Stimulated activated CD4-positive, alpha-beta T cell treated with anti-CD3 and anti-CD28 coated beads, Interleukin-1b, Interleukin-23, amount 100 ng/mL, for 24 hours (primary cell): ENCODE measurements around the gene PGA3.
"Not testable (repeated sequence)": the region's sequence is repeated elsewhere in the genome, so short reads cannot be mapped to it uniquely, and the experiment has no call there.

Experiments used
- DNase-seq, 4 experiments: peaks; one replicate each; pipeline ENCODE4 v3.0.0-alpha.2; 2020; ENCODE audit warnings: low read depth in 4 of 4, low spot score in 1 of 4

PGA3 gene

DNA sequence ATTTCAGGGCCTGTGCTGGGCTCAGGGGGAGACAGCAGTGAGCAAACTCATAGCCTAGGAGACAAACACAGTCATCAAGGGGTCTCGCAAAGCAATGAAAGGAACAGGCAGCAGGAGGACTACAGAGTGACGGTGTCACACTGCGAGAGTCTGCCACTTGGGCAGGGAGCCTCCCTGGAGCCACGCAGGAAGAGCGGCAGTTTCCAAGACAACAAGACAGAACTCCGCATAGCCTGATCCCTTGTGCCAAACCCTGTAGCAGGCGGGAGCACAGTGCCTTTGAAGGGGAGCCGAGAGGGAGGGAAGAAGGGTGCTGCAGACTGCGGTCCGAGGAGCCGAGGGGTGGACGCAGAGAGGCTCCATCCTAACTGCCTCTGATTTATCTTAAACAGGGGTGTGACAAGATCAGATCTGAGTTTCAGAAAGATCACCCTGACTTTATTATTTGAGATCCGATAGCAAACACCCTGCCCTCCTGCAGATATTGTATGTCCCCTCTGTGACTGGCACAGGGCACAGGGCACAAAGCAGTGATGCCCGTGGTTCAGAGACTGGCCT is 1.3 kb downstream of the PGA3 start:
- not testable (repeated sequence) for DNase-seq

- DNase-seq = not testable (repeated sequence)
Observed at GRCh38 chr11:61207636-61208310, 4.5 kb downstream of the PGA3 start.

- DNase-seq = not testable (repeated sequence)
Observed at GRCh38 chr11:61210629-61211028, 7.3 kb downstream of the PGA3 start.

GRCh38 chr11:61211327-61211952 is 8.1 kb downstream of the PGA3 start:
- not testable (repeated sequence) for DNase-seq

DNA sequence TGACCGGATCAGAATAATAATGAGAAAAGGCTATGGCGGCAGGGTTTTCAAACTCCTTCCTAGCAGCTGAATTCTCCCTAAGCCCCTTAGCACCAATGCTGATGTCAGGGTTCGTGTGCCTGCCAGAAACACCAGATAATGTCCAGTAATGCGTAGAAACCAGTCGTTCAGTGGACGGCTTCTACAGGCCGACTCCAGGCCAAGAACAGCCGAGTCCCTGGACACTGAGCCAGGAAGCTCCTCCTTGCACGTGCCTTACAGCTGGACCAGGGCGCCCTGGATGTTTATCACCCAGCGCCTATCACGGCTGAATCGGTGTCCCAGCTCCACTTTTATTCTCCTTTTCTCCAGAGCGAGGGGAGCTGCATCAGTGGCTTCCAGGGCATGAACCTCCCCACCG is 8.9 kb downstream of the PGA3 start:
- not testable (repeated sequence) for DNase-seq

GRCh38 chr11:61213711-61214324 is 10.5 kb downstream of the PGA3 start:
- not testable (repeated sequence) for DNase-seq

DNA sequence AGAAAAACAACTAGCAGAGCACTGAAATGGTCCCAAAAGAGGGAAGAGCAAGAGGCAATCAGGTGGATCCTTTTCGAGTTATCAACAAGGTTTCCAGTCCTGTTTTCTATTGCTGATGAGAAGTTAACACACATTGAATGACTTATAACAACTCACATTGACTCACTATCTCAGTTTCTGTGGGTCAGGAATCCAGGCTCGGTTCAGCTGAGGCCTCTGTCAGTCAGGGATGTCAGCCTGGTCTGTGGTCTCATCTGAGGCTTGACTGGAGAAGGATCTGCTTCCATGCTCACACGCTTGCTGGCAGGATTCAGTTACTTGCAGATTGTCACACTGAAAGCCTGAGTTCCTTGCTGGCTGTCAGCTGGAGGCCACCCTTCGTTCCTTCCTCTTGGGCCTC is 15.0 kb downstream of the PGA3 start:
- DNase-seq = not testable (repeated sequence)

- DNase-seq = not testable (repeated sequence)
Observed at GRCh38 chr11:61219016-61219415, 15.7 kb downstream of the PGA3 start.

GRCh38 chr11:61222047-61222446 is 18.7 kb downstream of the PGA3 start, which contains the start of gene PGA4:
Gene PGA4, plus strand, starts transcription at chr11:61222347. Its CDS starts 54 bp downstream, at chr11:61222401.
- DNase-seq = not testable (repeated sequence)

DNA sequence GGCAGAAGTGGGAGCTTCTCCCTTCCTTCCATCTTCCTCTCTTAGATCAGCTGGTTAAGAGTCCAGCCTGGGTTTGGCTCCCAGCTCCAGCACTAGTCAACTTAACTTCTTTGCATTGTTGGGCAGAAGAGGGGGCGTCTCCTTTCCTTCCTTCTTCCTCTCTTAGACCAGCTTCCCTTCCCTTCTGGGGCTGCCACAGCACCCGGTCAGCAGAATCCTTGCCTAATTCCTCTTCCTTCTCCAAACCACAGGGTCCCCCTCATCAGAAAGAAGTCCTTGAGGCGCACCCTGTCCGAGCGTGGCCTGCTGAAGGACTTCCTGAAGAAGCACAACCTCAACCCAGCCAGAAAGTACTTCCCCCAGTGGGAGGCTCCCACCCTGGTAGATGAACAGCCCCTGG is 19.4 kb downstream of the PGA3 start:
- DNase-seq = not testable (repeated sequence)

DNA sequence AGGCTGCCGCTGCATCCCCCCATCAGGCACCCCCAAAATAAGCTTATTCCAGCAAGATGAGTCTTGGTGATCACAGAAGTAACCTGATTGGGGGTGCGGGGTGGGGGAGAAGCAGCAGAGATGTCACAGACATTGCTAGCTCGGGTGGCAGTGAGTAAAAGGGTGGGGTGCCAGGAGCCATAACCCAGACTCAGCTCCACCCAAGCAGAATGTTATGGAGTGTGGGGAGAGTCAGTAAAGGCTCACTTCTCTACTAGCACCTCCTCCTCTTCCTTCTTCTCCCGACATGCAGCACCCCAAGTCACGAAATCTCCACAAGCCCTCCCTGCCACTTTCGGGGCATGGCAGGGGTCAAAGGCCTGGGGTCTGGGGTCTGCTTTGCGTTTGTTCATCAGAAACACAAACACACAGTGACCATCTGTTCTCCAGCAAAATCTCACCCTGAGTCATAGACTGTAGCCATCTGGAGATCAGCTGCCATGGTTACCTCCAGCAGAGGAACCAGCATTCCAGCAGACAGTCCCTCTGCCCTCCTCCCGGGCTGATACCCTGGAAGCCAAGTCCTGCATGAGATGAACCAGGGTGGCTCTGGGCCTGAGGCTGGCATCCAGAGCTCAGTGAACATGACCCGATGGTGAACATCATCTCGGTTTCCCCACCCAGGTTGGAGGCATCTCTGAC is 23.3 kb downstream of the PGA3 start:
- DNase-seq = not testable (repeated sequence)

- DNase-seq = not testable (repeated sequence)
Observed at GRCh38 chr11:61229458-61229857, 26.1 kb downstream of the PGA3 start.

- not testable (repeated sequence) for DNase-seq
Observed at GRCh38 chr11:61231033-61231432, 27.7 kb downstream of the PGA3 start.

GRCh38 chr11:61231585-61231984 is 28.3 kb downstream of the PGA3 start:
- not testable (repeated sequence) for DNase-seq

DNA sequence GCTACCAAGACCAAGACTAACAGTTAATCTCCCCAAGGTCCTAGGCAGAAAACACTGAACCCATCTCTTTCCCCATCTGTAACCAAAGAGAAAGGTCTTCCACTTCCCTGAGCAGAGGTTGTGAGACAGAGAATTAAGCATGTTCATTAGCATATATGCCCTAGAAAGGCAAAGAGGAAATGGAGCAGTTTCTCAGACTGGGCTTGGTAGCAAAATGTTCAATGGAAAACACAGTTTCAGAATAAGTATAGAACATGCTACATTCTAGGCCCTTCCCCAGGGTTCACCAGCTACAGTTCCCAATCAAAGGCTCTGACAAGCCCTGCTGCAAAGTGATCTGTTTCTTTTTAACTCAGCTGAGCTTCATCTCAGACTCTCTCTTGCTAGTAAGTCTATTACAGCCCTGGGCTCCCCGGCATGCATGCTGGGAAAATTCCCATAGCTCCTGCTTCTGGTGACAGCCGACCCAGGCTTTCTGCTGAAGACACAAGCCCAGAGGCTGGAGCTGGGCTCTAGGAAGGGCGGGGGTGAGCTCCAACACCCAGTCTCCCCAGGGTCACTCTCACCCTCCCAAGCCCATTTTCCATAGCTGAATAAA is 29.3 kb downstream of the PGA3 start:
- DNase-seq = not testable (repeated sequence)

DNA sequence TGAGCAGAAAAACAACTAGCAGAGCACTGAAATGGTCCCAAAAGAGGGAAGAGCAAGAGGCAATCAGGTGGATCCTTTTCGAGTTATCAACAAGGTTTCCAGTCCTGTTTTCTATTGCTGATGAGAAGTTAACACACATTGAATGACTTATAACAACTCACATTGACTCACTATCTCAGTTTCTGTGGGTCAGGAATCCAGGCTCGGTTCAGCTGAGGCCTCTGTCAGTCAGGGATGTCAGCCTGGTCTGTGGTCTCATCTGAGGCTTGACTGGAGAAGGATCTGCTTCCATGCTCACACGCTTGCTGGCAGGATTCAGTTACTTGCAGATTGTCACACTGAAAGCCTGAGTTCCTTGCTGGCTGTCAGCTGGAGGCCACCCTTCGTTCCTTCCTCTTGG is 33.8 kb downstream of the PGA3 start:
- DNase-seq = not testable (repeated sequence)

GRCh38 chr11:61240288-61240687 is 37.0 kb downstream of the PGA3 start:
- not testable (repeated sequence) for DNase-seq

DNA sequence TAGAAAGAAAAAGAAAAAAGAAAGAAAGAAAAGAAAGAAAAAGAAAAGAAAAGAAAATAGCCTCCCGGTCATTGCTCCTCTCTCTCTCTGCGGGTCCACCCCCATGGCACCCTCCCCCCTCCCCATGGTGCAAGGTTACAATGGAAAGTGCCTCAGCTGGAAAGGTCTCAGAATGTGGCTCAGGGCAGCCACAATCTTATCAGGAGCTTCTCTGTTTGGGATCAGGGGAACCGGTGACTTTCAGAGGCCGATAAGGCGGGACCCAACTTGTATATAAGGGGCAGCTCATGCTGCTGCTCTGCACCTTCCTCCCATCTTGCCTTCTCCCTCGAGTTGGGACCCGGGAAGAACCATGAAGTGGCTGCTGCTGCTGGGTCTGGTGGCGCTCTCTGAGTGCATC is 37.6 kb downstream of the PGA3 start, which contains the start of gene PGA5:
Gene PGA5 (plus strand): TSS at position 301 of the 400 bp plus-strand sequence. CDS start 52 bp downstream, at position 353.
- DNase-seq = not testable (repeated sequence)

GRCh38 chr11:61241526-61241925 is 38.2 kb downstream of the PGA3 start:
- not testable (repeated sequence) for DNase-seq

DNA sequence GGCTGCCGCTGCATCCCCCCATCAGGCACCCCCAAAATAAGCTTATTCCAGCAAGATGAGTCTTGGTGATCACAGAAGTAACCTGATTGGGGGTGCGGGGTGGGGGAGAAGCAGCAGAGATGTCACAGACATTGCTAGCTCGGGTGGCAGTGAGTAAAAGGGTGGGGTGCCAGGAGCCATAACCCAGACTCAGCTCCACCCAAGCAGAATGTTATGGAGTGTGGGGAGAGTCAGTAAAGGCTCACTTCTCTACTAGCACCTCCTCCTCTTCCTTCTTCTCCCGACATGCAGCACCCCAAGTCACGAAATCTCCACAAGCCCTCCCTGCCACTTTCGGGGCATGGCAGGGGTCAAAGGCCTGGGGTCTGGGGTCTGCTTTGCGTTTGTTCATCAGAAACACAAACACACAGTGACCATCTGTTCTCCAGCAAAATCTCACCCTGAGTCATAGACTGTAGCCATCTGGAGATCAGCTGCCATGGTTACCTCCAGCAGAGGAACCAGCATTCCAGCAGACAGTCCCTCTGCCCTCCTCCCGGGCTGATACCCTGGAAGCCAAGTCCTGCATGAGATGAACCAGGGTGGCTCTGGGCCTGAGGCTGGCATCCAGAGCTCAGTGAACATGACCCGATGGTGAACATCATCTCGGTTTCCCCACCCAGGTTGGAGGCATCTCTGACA is 42.1 kb downstream of the PGA3 start:
- not testable (repeated sequence) for DNase-seq
